ENCODE data around the gene RPRD2. TPM values are rescaled to one million over a fixed set of nuclear protein-coding genes. Genes with fewer than 3 reads are reported as not detected.

RPRD2 gene
- polyA plus RNA-seq, 3 donors, result 5.9 to 9.7 (median 8.2) TPM

- Histone ChIP-seq H3K79me2 (ENCODE audit: insufficient read depth, low read length) (no peaks in the 10 kb centered on the region), H3K27ac (ENCODE audit: low read depth in 1 of 2, low read length in 2 of 2) (no peak overlapping the region), H3K27me3 (ENCODE audit: control insufficient read depth in 2 of 2, insufficient read depth in 2 of 2, low read length in 2 of 2) (peaks cover 0 to 4% of the 10 kb centered on the region in 2 donors), H3K9ac (ENCODE audit: insufficient read depth, low read length, poor library complexity, severe bottlenecking) (no peak overlapping the region), H3K4me1 (ENCODE audit: control insufficient read depth in 1 of 2, insufficient read depth in 2 of 2, low read length in 2 of 2) (peaks cover 18 to 32% of the 10 kb centered on the region in 2 donors), H3K36me3 (replicated peaks in 1 of 2; ENCODE audit: control insufficient read depth in 1 of 2, insufficient read depth in 2 of 2, low read length in 2 of 2) (peaks cover 5% of the 10 kb centered on the region in 2 donors), H3K9me3 (replicated peaks in 1 of 2; ENCODE audit: control insufficient read depth in 1 of 2, insufficient read depth in 1 of 2, low read length in 2 of 2) (no peaks in the 10 kb centered on the region), H2AFZ (ENCODE audit: insufficient read depth, low read depth, low read length, poor library complexity, severe bottlenecking) (no peak overlapping the region), H3K4me3 (replicated peaks in 1 of 3; ENCODE audit: low read depth in 2 of 3, low read length in 3 of 3) (no peak overlapping the region), H4K20me1 (ENCODE audit: insufficient read depth, low read length) (no peaks in the 10 kb centered on the region), H3K4me2 (replicated peaks; ENCODE audit: extremely low read depth, low read length, poor library complexity, severe bottlenecking) (no peak overlapping the region)
- no peak for DNase-seq
- Mint-ChIP-seq H3K9me3 (no peaks in the 10 kb centered on the region), H3K27me3 (ENCODE audit: low read depth in 3 of 3) (peaks cover 2 to 6% (median 4%) of the 10 kb centered on the region in 3 donors), H3K36me3 (peaks cover 18 to 19% of the 10 kb centered on the region in 2 donors), H3K4me3 (no peak overlapping the region), H3K4me1 (peaks cover 33% of the 10 kb centered on the region), H3K27ac (no peak overlapping the region)
- intact Hi-C loops (cut with micrococcal nuclease), result no loop called here
- TF ChIP-seq, protein P1, sequence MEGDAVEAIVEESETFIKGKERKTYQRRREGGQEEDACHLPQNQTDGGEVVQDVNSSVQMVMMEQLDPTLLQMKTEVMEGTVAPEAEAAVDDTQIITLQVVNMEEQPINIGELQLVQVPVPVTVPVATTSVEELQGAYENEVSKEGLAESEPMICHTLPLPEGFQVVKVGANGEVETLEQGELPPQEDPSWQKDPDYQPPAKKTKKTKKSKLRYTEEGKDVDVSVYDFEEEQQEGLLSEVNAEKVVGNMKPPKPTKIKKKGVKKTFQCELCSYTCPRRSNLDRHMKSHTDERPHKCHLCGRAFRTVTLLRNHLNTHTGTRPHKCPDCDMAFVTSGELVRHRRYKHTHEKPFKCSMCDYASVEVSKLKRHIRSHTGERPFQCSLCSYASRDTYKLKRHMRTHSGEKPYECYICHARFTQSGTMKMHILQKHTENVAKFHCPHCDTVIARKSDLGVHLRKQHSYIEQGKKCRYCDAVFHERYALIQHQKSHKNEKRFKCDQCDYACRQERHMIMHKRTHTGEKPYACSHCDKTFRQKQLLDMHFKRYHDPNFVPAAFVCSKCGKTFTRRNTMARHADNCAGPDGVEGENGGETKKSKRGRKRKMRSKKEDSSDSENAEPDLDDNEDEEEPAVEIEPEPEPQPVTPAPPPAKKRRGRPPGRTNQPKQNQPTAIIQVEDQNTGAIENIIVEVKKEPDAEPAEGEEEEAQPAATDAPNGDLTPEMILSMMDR (IDR thresholded peaks at IDR 0.05), result no peak
- WGBS (ENCODE audit: insufficient coverage), result 98% methylated on average over 12 of the region's 12 CpGs
Measured at GRCh38 chr1:150511551-150511950, 147.6 kb downstream of the RPRD2 start.

DNA sequence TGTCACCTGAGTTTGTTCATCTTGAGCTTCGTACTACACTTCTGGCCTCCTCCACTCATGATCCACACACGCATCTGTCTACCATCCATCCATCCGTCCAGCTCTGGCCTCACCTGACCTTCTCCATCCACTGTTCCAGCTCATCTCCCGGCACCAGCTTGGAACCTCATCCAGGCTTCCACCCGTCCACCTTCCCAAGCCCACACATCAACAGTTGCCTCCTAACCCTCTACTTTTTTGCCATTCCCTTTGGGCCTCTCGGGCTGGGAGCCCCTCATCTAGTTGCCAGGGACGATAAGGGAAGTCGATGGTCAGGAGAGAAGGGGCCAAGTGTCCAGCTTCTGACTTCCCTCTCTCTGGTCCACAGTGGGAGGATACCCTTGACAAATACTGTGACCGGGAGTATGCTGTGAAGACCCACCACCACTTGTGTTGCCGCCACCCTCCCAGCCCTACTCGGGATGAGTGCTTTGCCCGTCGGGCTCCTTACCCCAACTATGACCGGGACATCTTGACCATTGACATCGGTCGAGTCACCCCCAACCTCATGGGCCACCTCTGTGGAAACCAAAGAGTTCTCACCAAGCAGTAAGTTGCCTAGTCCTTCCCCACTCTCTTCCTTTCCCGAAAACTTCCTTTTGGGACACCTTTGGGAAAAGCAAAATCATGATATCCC lies 148.2 kb downstream of the RPRD2 start:
- H4K20me1 ChIP-seq (ENCODE audit: insufficient read depth, low read length), result no peaks in the 10 kb centered on the region
- no peak overlapping the region for H2AFZ ChIP-seq (ENCODE audit: insufficient read depth, low read depth, low read length, poor library complexity, severe bottlenecking)
- H3K4me1 ChIP-seq (ENCODE audit: control insufficient read depth in 1 of 2, insufficient read depth in 2 of 2, low read length in 2 of 2), result peaks cover 18 to 34% of the 10 kb centered on the region in 2 donors
- H3K9me3 ChIP-seq (replicated peaks in 1 of 2; ENCODE audit: control insufficient read depth in 1 of 2, insufficient read depth in 1 of 2, low read length in 2 of 2), result no peaks in the 10 kb centered on the region
- no peaks in the 10 kb centered on the region for H3K36me3 ChIP-seq (replicated peaks in 1 of 2; ENCODE audit: control insufficient read depth in 1 of 2, insufficient read depth in 2 of 2, low read length in 2 of 2)
- no peak overlapping the region for H3K4me3 ChIP-seq (replicated peaks in 1 of 3; ENCODE audit: low read depth in 2 of 3, low read length in 3 of 3)
- 94% methylated on average over 16 of the region's 17 CpGs for WGBS (ENCODE audit: insufficient coverage)
- no peak overlapping the region for H3K4me3 Mint-ChIP-seq
- no peak overlapping the region for H3K27ac ChIP-seq (ENCODE audit: low read depth in 1 of 2, low read length in 2 of 2)
- H3K27me3 Mint-ChIP-seq (ENCODE audit: low read depth in 3 of 3), result peaks cover 2 to 8% (median 7%) of the 10 kb centered on the region in 3 donors
- no peaks in the 10 kb centered on the region for H3K79me2 ChIP-seq (ENCODE audit: insufficient read depth, low read length)
- H3K9ac ChIP-seq (ENCODE audit: insufficient read depth, low read length, poor library complexity, severe bottlenecking), result no peak overlapping the region
- TF ChIP-seq, protein P1 (IDR thresholded peaks at IDR 0.05), result no peak
- no peaks in the 10 kb centered on the region for H3K9me3 Mint-ChIP-seq
- H3K27ac Mint-ChIP-seq, result peak overlapping the region in 1 of 7 donors; percentile 2
- intact Hi-C loops (cut with micrococcal nuclease), result no loop called here
- peaks cover 33% of the 10 kb centered on the region for H3K4me1 Mint-ChIP-seq
- H3K27me3 ChIP-seq (ENCODE audit: control insufficient read depth in 2 of 2, insufficient read depth in 2 of 2, low read length in 2 of 2), result peaks cover 0 to 5% of the 10 kb centered on the region in 2 donors
- no peak for DNase-seq
- peaks cover 12 to 13% of the 10 kb centered on the region in 2 donors for H3K36me3 Mint-ChIP-seq
- no peak overlapping the region for H3K4me2 ChIP-seq (replicated peaks; ENCODE audit: extremely low read depth, low read length, poor library complexity, severe bottlenecking)

All from CD14-positive monocyte (primary cell).